PC-3 (cell line): Measurements from ENCODE around the gene ACOXL. TPM values are rescaled to one million over a fixed set of nuclear protein-coding genes. Genes with fewer than 3 reads are reported as not detected.
"Not testable (repeated sequence)": the region's sequence is repeated elsewhere in the genome, so short reads cannot be mapped to it uniquely, and the experiment has no call there.

ENCODE experiments used
- ATAC-seq: fragments of 200-7000 bp; cut with Tn5 transposase; 2 replicates; pipeline ENCODE4 v1.9.1; 2020; ENCODE audit warnings: mild to moderate bottlenecking, moderate library complexity
- BruUV-seq: library from RNA; stranded (reverse); fragments of 400-500 nt; replicated peaks from 2 replicates; lab custom pipeline; 2021; lab: Mats Ljungman, UMichigan
- CTCF ChIA-PET: fragments of 300-600 bp; sonication (Branson Sonifier 250); formaldehyde crosslinking; loops from one replicate; lab custom pipeline; 2022; ENCODE audit warnings: antibody characterized with exemption; lab: Charles Lee
- POLR2A ChIA-PET: fragments of 300-600 bp; sonication (Branson Sonifier 250); formaldehyde crosslinking; loops from one replicate; lab custom pipeline; 2022; ENCODE audit warnings: antibody characterized with exemption; ENCODE audit not compliant: unreplicated experiment; lab: Charles Lee
- DNase-seq: peaks from one replicate; pipeline ENCODE4 v3.0.0-alpha.2; 2015
- H2AFZ ChIP-seq: fragments of 300-600 bp; sonication (generic); 2 replicates; pipeline ENCODE4 v1.6.0; 2016; ENCODE audit warnings: antibody characterized with exemption, low read length
- H3F3A ChIP-seq: fragments of 300-600 bp; sonication (generic); one replicate; pipeline ENCODE4 v1.6.0; 2017; ENCODE audit warnings: antibody characterized with exemption, low read length, control low read depth, mild to moderate bottlenecking; ENCODE audit not compliant: unreplicated experiment
- H3K27ac ChIP-seq: fragments of 300-600 bp; sonication (generic); 2 replicates; pipeline ENCODE4 v1.5.1; 2016; ENCODE audit warnings: mild to moderate bottlenecking, low read length
- H3K27me3 ChIP-seq: fragments of 300-600 bp; sonication (generic); 2 replicates; pipeline ENCODE4 v1.6.1; 2016; ENCODE audit warnings: low read length, mixed read lengths
- H3K36me3 ChIP-seq: fragments of 300-600 bp; sonication (generic); 2 replicates; pipeline ENCODE4 v1.6.1; 2016; ENCODE audit warnings: low read depth, mixed run types, low read length, mixed read lengths
- H3K4me1 ChIP-seq: fragments of 300-600 bp; sonication (generic); 2 replicates; pipeline ENCODE4 v1.5.1; 2016; ENCODE audit warnings: low read length; ENCODE audit not compliant: insufficient read depth
- H3K4me2 ChIP-seq: fragments of 300-600 bp; sonication (generic); 2 replicates; pipeline ENCODE4 v1.6.0; 2016; ENCODE audit warnings: low read length
- H3K4me3 ChIP-seq: fragments of 300-600 bp; sonication (generic); 2 replicates; pipeline ENCODE4 v1.5.1; 2016; ENCODE audit warnings: mild to moderate bottlenecking, low read length, mixed read lengths
- H3K79me2 ChIP-seq: fragments of 300-600 bp; sonication (generic); 2 replicates; pipeline ENCODE4 v1.6.1; 2017; ENCODE audit warnings: low read length, mixed read lengths
- H3K9ac ChIP-seq: fragments of 300-600 bp; sonication (generic); 2 replicates; pipeline ENCODE4 v1.6.0; 2016; ENCODE audit warnings: mild to moderate bottlenecking, low read length
- H3K9me2 ChIP-seq: fragments of 300-600 bp; sonication (generic); replicated peaks from 2 replicates; pipeline ENCODE4 v1.6.1; 2016; ENCODE audit warnings: mixed run types, low read length, mixed read lengths
- H3K9me3 ChIP-seq: fragments of 300-600 bp; sonication (generic); 2 replicates; pipeline ENCODE4 v1.6.1; 2016; ENCODE audit warnings: low read length, mixed read lengths
- H4K20me1 ChIP-seq: fragments of 300-600 bp; sonication (generic); 2 replicates; pipeline ENCODE4 v1.6.1; 2016; ENCODE audit warnings: low read length, mixed read lengths
- EZH2 ChIP-seq: fragments of 300-600 bp; sonication (generic); IDR thresholded peaks from one replicate; pipeline ENCODE4 v1.6.1; 2017; ENCODE audit warnings: antibody characterized with exemption, mild to moderate bottlenecking, low read length; ENCODE audit not compliant: unreplicated experiment
- EZH2phosphoT487 ChIP-seq: fragments of 300-600 bp; sonication (generic); IDR thresholded peaks from 2 replicates; pipeline ENCODE4 v1.6.1; 2018; ENCODE audit warnings: mild to moderate bottlenecking, antibody characterized with exemption, low read length, borderline replicate concordance
- intact Hi-C: fragments of 100-400 bp; cut with micrococcal nuclease; formaldehyde crosslinking; loops from 2 replicates; pipeline ENCODE4 v1.9.0; 2023
- total RNA-seq: library from RNA; depleted of rRNA; stranded (reverse); fragments of >200 nt; gene quantifications from 2 replicates; pipeline ENCODE4 v1.2.3, GENCODE V29; 2014
- TF ChIP-seq, protein P1 (sequence below): fragments of 300-600 bp; sonication (generic); conservative IDR thresholded peaks from 2 replicates; pipeline ENCODE4 v1.5.1; 2017; ENCODE audit warnings: antibody characterized with exemption, low read depth, mild to moderate bottlenecking, low read length

Gene ACOXL
- total RNA-seq, 1 experiment from 2014 or later = 16.3 TPM

DNA sequence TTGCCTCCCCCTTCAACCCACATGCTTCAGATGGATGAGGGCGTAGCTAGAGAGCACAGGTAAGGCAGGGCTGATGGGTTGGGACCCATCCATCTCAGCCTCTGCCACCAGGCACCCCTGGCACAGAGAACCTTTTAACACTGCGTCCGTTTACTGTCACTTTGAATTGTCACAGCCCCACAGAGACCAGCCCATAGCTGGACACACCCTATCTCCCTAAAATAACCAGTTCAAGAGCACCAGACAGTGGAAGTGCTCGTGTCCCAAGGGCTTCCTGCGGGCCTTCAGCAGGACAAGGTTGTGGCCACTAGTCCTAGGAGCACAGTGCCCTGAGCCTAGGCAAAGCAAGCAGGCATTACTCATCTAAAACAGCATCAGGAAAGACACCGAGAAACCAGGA, 34.1 kb upstream of the ACOXL start:
- H3K9me2 ChIP-seq, POLR2A ChIA-PET, H3K9ac ChIP-seq, H3K79me2 ChIP-seq, H3K4me3 ChIP-seq, H3K4me1 ChIP-seq, CTCF ChIA-PET, H3K4me2 ChIP-seq, BruUV-seq, ATAC-seq, H3F3A ChIP-seq, H2AFZ ChIP-seq, intact Hi-C loops, H3K36me3 ChIP-seq, DNase-seq, H3K9me3 ChIP-seq, H4K20me1 ChIP-seq, H3K27ac ChIP-seq, H3K27me3 ChIP-seq: not testable (repeated sequence)

DNA sequence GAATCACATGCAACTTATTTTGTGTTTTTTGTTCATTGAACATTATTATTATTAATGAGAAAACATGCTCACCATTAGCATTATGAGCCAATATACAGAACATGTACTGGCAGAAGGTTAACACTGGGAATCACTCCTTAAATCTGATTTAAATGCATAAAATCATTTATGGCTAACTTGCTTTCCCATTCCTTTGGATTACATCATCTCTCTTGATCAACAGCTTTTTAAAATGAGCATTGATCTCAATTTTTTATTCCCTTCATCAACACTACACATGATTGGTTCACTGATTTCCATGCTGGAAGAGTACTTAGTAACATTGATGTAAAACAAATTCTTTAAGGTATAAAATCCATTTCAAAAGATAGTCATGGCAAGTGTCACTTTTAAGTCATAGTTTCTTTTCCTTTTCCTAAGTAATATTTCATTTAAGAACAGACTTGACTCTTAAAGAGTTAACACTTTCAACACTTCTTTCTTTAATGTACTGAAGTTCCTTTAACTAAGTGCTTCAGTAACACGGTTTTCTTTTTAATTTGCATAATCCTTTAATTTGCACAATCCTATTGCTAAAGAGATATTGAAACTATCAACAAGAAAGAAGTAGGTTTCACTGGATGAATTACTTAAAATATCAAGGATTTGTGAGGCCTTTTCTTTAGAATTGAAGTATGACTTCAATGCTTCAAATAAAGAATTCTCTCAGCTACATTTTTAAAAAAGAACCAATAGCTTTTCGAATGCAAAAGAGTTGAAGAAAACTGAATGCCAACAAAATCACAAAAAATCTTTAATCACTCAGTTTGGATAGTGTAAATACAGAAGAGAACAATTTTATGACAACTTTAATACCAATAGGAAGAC, 29.6 kb upstream of the ACOXL start:
- intact Hi-C loops = no loop called here
- Histone ChIP-seq H3K36me3 (no peaks in the 10 kb centered on the region), H4K20me1 (no peaks in the 10 kb centered on the region), H3K79me2 (no peaks in the 10 kb centered on the region), H3K4me1 (no peaks in the 10 kb centered on the region), H3K9me3 (no peaks in the 10 kb centered on the region), H3K4me3 (no peak overlapping the region), H3K9ac (no peak overlapping the region), H2AFZ (no peak overlapping the region), H3K27ac (no peak overlapping the region), H3K4me2 (no peak overlapping the region), H3F3A (no peaks in the 10 kb centered on the region), H3K27me3 (peaks cover 3% of the 10 kb centered on the region; the same call in 1 of the 2 replicates), H3K9me2 (no peaks in the 10 kb centered on the region)
- POLR2A ChIA-PET = no interaction called here
- DNase-seq (no peak), ATAC-seq (no peak)
- CTCF ChIA-PET = no interaction called here
- TF ChIP-seq EZH2 (no peak), EZH2phosphoT487 (no peak)
- TF ChIP-seq, protein P1, sequence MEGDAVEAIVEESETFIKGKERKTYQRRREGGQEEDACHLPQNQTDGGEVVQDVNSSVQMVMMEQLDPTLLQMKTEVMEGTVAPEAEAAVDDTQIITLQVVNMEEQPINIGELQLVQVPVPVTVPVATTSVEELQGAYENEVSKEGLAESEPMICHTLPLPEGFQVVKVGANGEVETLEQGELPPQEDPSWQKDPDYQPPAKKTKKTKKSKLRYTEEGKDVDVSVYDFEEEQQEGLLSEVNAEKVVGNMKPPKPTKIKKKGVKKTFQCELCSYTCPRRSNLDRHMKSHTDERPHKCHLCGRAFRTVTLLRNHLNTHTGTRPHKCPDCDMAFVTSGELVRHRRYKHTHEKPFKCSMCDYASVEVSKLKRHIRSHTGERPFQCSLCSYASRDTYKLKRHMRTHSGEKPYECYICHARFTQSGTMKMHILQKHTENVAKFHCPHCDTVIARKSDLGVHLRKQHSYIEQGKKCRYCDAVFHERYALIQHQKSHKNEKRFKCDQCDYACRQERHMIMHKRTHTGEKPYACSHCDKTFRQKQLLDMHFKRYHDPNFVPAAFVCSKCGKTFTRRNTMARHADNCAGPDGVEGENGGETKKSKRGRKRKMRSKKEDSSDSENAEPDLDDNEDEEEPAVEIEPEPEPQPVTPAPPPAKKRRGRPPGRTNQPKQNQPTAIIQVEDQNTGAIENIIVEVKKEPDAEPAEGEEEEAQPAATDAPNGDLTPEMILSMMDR = no peak
- no TSS peak for BruUV-seq

- TF ChIP-seq EZH2 = no peak
- TF ChIP-seq, protein P1 = no peak
- no peak for TF ChIP-seq EZH2phosphoT487
- H3K4me2 ChIP-seq = no peak overlapping the region
- intact Hi-C loops = no loop called here
- H3K9me3 ChIP-seq = no peaks in the 10 kb centered on the region
- no peak overlapping the region for H3K27ac ChIP-seq
- H3K9ac ChIP-seq = no peak overlapping the region
- DNase-seq (no peak), ATAC-seq (no peak)
- no peaks in the 10 kb centered on the region for H3K36me3 ChIP-seq
- no peaks in the 10 kb centered on the region for H3K9me2 ChIP-seq
- H3F3A ChIP-seq = no peaks in the 10 kb centered on the region
- ChIA-PET POLR2A (no interaction called here), CTCF (no interaction called here)
- H3K79me2 ChIP-seq = no peaks in the 10 kb centered on the region
- H3K4me3 ChIP-seq = no peak overlapping the region
- BruUV-seq = no TSS peak
- no peak overlapping the region for H2AFZ ChIP-seq
- H3K27me3 ChIP-seq = peaks cover 18% of the 10 kb centered on the region; the same call in 1 of the 2 replicates
- no peaks in the 10 kb centered on the region for H3K4me1 ChIP-seq
- H4K20me1 ChIP-seq = no peaks in the 10 kb centered on the region
These were observed 24.9 kb upstream of the ACOXL start for GRCh38 chr2:110707386-110707965.
